Measurements from ENCODE around the gene HSD17B11. TPM values are rescaled to one million over a fixed set of nuclear protein-coding genes. Genes with fewer than 3 reads are reported as not detected.

Gene HSD17B11
- total RNA-seq, 1 experiment from 2014 or later = 8.8 TPM

DNA sequence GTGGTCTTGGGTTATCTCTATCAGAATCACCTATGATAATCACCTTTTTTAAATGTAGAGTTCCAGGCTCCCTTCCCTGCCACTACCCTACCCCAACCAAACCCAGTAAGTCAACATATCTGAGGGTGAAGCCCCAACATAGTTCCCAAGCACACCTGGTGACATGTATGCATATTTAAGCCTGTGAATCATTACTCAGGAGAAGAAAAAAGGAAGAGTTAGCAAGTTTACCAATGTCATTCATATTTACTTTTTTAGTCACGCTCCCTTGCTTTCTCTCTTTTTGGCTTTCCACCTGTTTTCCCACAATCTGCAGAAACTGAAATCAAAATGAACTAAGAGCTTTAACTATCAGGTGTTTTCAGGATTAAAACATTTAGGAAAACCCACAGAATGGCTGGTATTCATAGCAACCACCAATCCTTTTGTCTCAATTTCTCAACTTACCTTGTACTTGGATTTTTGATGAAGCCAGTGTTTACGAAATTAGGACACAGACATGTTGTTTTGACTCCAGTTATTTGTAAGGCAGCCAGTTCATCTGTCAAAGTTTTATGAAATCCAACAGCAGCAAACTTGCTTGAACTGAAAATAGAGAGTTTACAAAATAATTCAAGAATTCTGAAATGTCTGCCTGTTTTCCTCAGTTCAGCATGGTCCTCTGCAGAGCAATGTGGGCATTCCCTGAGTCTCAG is 34.0 kb downstream of the HSD17B11 start:
- peak overlapping the region; percentile 40 to 74 (median 46); a peak in 2 of 7 replicates for H3K27ac Mint-ChIP-seq
- no peaks in the 10 kb centered on the region for H3K79me2 ChIP-seq (ENCODE audit: insufficient read depth, low read length)
- no peaks in the 10 kb centered on the region for H3K23me2 ChIP-seq (ENCODE audit: insufficient read length, low read depth, low read length, poor library complexity, severe bottlenecking)
- TF ChIP-seq, protein P1, sequence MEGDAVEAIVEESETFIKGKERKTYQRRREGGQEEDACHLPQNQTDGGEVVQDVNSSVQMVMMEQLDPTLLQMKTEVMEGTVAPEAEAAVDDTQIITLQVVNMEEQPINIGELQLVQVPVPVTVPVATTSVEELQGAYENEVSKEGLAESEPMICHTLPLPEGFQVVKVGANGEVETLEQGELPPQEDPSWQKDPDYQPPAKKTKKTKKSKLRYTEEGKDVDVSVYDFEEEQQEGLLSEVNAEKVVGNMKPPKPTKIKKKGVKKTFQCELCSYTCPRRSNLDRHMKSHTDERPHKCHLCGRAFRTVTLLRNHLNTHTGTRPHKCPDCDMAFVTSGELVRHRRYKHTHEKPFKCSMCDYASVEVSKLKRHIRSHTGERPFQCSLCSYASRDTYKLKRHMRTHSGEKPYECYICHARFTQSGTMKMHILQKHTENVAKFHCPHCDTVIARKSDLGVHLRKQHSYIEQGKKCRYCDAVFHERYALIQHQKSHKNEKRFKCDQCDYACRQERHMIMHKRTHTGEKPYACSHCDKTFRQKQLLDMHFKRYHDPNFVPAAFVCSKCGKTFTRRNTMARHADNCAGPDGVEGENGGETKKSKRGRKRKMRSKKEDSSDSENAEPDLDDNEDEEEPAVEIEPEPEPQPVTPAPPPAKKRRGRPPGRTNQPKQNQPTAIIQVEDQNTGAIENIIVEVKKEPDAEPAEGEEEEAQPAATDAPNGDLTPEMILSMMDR (conservative IDR thresholded peaks at IDR 0.05) = no peak
- peak overlapping the region; percentile 23 for H3K27ac ChIP-seq (ENCODE audit: insufficient read length, low read depth, low read length)
- H3K4me2 ChIP-seq (ENCODE audit: insufficient read depth, insufficient read length, low read length) = no peak overlapping the region
- no peak overlapping the region for H4K8ac ChIP-seq (replicated peaks; ENCODE audit: insufficient read length, low read depth, low read length)
- H4K91ac ChIP-seq (ENCODE audit: insufficient read length, low read depth, low read length) = no peak overlapping the region
- H3K4ac ChIP-seq (ENCODE audit: low read depth, low read length) = no peak overlapping the region
- H3K9me3 ChIP-seq (ENCODE audit: control insufficient read depth, low read depth, low read length) = no peaks in the 10 kb centered on the region
- no peaks in the 10 kb centered on the region for H3K27me3 Mint-ChIP-seq (ENCODE audit: low read depth)
- DNase-seq = no peak
- H3K23ac ChIP-seq (ENCODE audit: insufficient read length, low read depth, low read length) = no peak overlapping the region
- H2BK5ac ChIP-seq (ENCODE audit: insufficient read length, low read length) = no peak overlapping the region
- H3K4me1 Mint-ChIP-seq = peaks cover 6 to 15% of the 10 kb centered on the region in 2 experiments
- H3K9ac ChIP-seq (ENCODE audit: extremely low read depth, insufficient read length, low read length) = no peak overlapping the region
- no peak overlapping the region for H3K4me3 Mint-ChIP-seq
- H2BK120ac ChIP-seq (ENCODE audit: low read depth, low read length, poor library complexity, severe bottlenecking) = no peak overlapping the region
- no peaks in the 10 kb centered on the region for H3K27me3 ChIP-seq (ENCODE audit: insufficient read depth, low read length)
- peaks cover 4 to 10% (median 4%) of the 10 kb centered on the region in 3 experiments; a peak in 5 of 7 replicates for H3K36me3 Mint-ChIP-seq (ENCODE audit: insufficient read depth in 1 of 3, low read depth in 3 of 3)
- no peak overlapping the region for H3K56ac ChIP-seq (ENCODE audit: insufficient read length, low read depth, low read length)
- no CpG with 5 or more reads among the region's 2 CpGs for WGBS (ENCODE audit: extremely low coverage, insufficient read length, low lambda C conversion rate)
- no peaks in the 10 kb centered on the region for H4K20me1 ChIP-seq (ENCODE audit: control insufficient read depth, insufficient read depth, insufficient read length)
- no peak overlapping the region for H2BK20ac ChIP-seq (ENCODE audit: low read depth, low read length, poor library complexity, severe bottlenecking)
- peaks cover 5% of the 10 kb centered on the region; the same call in 1 of the 2 replicates for H3K4me1 ChIP-seq (ENCODE audit: insufficient read depth, low read length)
- no peaks in the 10 kb centered on the region for H3K79me1 ChIP-seq (ENCODE audit: insufficient read depth, low read depth, low read length, poor library complexity, severe bottlenecking)
- H2BK12ac ChIP-seq (ENCODE audit: insufficient read length, low read depth, low read length) = no peak overlapping the region
- no peaks in the 10 kb centered on the region; a peak in 2 of 5 replicates for H3K9me3 Mint-ChIP-seq
- no peak overlapping the region for H3T11ph ChIP-seq (ENCODE audit: low read length)
- H3K18ac ChIP-seq (ENCODE audit: insufficient read length, low read depth, low read length) = no peak overlapping the region
- no peak overlapping the region for H2AFZ ChIP-seq (ENCODE audit: low read length)
- H4K5ac ChIP-seq (ENCODE audit: insufficient read length, low read depth, low read length) = no peak overlapping the region
- no peak overlapping the region for H2BK15ac ChIP-seq (ENCODE audit: low read depth, low read length)
- no peak overlapping the region for H3K14ac ChIP-seq (ENCODE audit: insufficient read depth, low read length)
- H2AK5ac ChIP-seq (ENCODE audit: insufficient read length, low read length) = no peak overlapping the region

All from H9 (cell line).